Esophagus squamous epithelium (tissue), 4 donors: ENCODE results near the gene GALNT17.

ENCODE experiments used
- CTCF ChIP-seq, 6 experiments: fragments of 450-650 bp in 4 of 6; fragments of 200-600 bp in 2 of 6; sonication (generic) in 2 of 6; IDR thresholded peaks; one replicate each; pipeline ENCODE4 v1.5.1; 2016 to 2019; ENCODE audit warnings: antibody characterized with exemption in 6 of 6, mild to moderate bottlenecking in 4 of 6, moderate library complexity in 4 of 6
- POLR2A ChIP-seq, 4 donors: fragments of 450-650 bp; IDR thresholded peaks; one replicate each; pipeline ENCODE4 v1.6.1; 2017; ENCODE audit warnings: antibody characterized with exemption in 4 of 4, mild to moderate bottlenecking in 4 of 4, moderate library complexity in 3 of 4

GRCh38 chr7:71484380-71484779 lies 352.4 kb downstream of the GALNT17 start:
- no peak for TF ChIP-seq CTCF (IDR thresholded peaks at IDR 0.05)
- no peak for TF ChIP-seq POLR2A (IDR thresholded peaks at IDR 0.05)
